LNCaP clone FGC (cell line): ENCODE measurements around the gene WNT3.
A peak's percentile ranks its signal among the peaks of the same experiment; 100 is the strongest.

Experiments
- DNase-seq: peaks from one replicate; pipeline ENCODE4 v3.0.0-alpha.2; 2011; ENCODE audit warnings: low read depth
- H3K4me3 ChIP-seq: 2 replicates; pipeline ENCODE4 v1.5.1; 2011; ENCODE audit warnings: mild to moderate bottlenecking, low read depth, low read length, control low read depth
- CTCF ChIP-seq: IDR thresholded peaks from 2 replicates; pipeline ENCODE4 v1.5.1; 2012; ENCODE audit warnings: mild to moderate bottlenecking; ENCODE audit not compliant: control insufficient read depth, insufficient read depth; ENCODE audit errors: extremely low read depth

The WNT3 gene

GRCh38 chr17:46766493-46767491 lies 51.7 kb downstream of the WNT3 start:
- no peak overlapping the region for H3K4me3 ChIP-seq
- TF ChIP-seq CTCF, result no peak
- DNase-seq, result no peak

GRCh38 chr17:46765453-46765852 lies 53.0 kb downstream of the WNT3 start:
- H3K4me3 ChIP-seq, result no peak overlapping the region
- TF ChIP-seq CTCF, result no peak
- DNase-seq, result no peak

- no peak overlapping the region for H3K4me3 ChIP-seq
- no peak for TF ChIP-seq CTCF
- DNase-seq, result peak; percentile 66
These were observed 53.6 kb downstream of the WNT3 start for GRCh38 chr17:46764709-46765401.

GRCh38 chr17:46764000-46764708 lies 54.3 kb downstream of the WNT3 start:
- no peak overlapping the region for H3K4me3 ChIP-seq
- DNase-seq, result no peak
- TF ChIP-seq CTCF, result no peak

- no peak overlapping the region for H3K4me3 ChIP-seq
- no peak for DNase-seq
- TF ChIP-seq CTCF, result no peak
These were observed 55.1 kb downstream of the WNT3 start for GRCh38 chr17:46763416-46763815.

- TF ChIP-seq CTCF, result no peak
- peak overlapping the region; percentile 20 for H3K4me3 ChIP-seq
- DNase-seq, result peak; percentile 43
These were observed 59.4 kb downstream of the WNT3 start for GRCh38 chr17:46759141-46759540.
